HL-60 (cell line): ENCODE measurements around the gene INTS3.
A peak's percentile ranks its signal among the peaks of the same experiment; 100 is the strongest.

ENCODE experiments used
- DNase-seq, 2 experiments: peaks; one replicate each; pipeline ENCODE4 v3.0.0-alpha.2; 2010 to 2020; ENCODE audit warnings: low read depth in 1 of 2, low spot score in 1 of 2
- H3K27ac ChIP-seq: fragments of 250-450 bp; sonication (Bioruptor Pico); replicated peaks from 2 replicates; pipeline ENCODE4 v1.5.1; 2020; ENCODE audit warnings: mild to moderate bottlenecking, moderate library complexity
- H3K27me3 ChIP-seq: fragments of 250-450 bp; sonication (Bioruptor Pico); 2 replicates; pipeline ENCODE4 v1.5.1; 2021; ENCODE audit warnings: mild to moderate bottlenecking, moderate library complexity; ENCODE audit not compliant: insufficient read depth, poor library complexity, severe bottlenecking
- H3K4me3 ChIP-seq: replicated peaks from 2 replicates; pipeline ENCODE4 v1.5.1; 2011; ENCODE audit warnings: mild to moderate bottlenecking, control low read depth, low read length; ENCODE audit not compliant: insufficient read depth
- CTCF ChIP-seq: IDR thresholded peaks from one replicate; pipeline ENCODE4 v1.5.1; 2011; ENCODE audit warnings: low read length, control low read depth, inconsistent platforms; ENCODE audit not compliant: insufficient read depth
- GABPA ChIP-seq: IDR thresholded peaks from 2 replicates; pipeline ENCODE4 v1.6.1; 2012; ENCODE audit warnings: low read depth
- POLR2AphosphoS5 ChIP-seq: IDR thresholded peaks from 2 replicates; pipeline ENCODE4 v1.6.1; 2012; ENCODE audit warnings: low read depth
- REST ChIP-seq: IDR thresholded peaks from 2 replicates; pipeline ENCODE4 v1.6.1; 2012; ENCODE audit warnings: low read depth; ENCODE audit not compliant: insufficient replicate concordance
- SPI1 ChIP-seq: IDR thresholded peaks from 2 replicates; pipeline ENCODE4 v1.6.1; 2012; ENCODE audit warnings: low read depth, mild to moderate bottlenecking, borderline replicate concordance

Gene INTS3

GRCh38 chr1:153679337-153680119 lies 48.3 kb upstream of the INTS3 start:
- no peak for DNase-seq
- no peak for TF ChIP-seq GABPA
- no peak for TF ChIP-seq CTCF
- no peak for TF ChIP-seq POLR2AphosphoS5
- no peak for TF ChIP-seq SPI1
- no peak for TF ChIP-seq REST
- H3K27ac ChIP-seq, result no peak overlapping the region
- H3K27me3 ChIP-seq, result peaks cover 31% of the 10 kb centered on the region
- peak overlapping the region; percentile 35 for H3K4me3 ChIP-seq

GRCh38 chr1:153680120-153680403 lies 47.8 kb upstream of the INTS3 start:
- H3K27ac ChIP-seq, result no peak overlapping the region
- H3K27me3 ChIP-seq, result peaks cover 31% of the 10 kb centered on the region
- DNase-seq, result no peak
- TF ChIP-seq SPI1 (no peak), REST (no peak), CTCF (no peak), POLR2AphosphoS5 (no peak), GABPA (no peak)
- no peak overlapping the region for H3K4me3 ChIP-seq

GRCh38 chr1:153682730-153683129 lies 45.1 kb upstream of the INTS3 start:
- Histone ChIP-seq H3K4me3 (no peak overlapping the region), H3K27me3 (peaks cover 31% of the 10 kb centered on the region), H3K27ac (no peak overlapping the region)
- DNase-seq, result no peak
- TF ChIP-seq REST (no peak), POLR2AphosphoS5 (no peak), CTCF (no peak), GABPA (no peak), SPI1 (no peak)
